Psoas muscle (tissue), 8 donors: ENCODE measurements around the gene PSMA8. TPM values are rescaled to one million over a fixed set of nuclear protein-coding genes. Genes with fewer than 3 reads are reported as not detected.
"Not testable (repeated sequence)": the region's sequence is repeated elsewhere in the genome, so short reads cannot be mapped to it uniquely, and the experiment has no call there.

ENCODE experiments used
- ATAC-seq, 4 donors: fragments of 200-7000 bp; cut with Tn5 transposase; one replicate each; pipeline ENCODE4 v1.9.1; 2020; ENCODE audit warnings: moderate library complexity in 3 of 4, mild to moderate bottlenecking in 2 of 4
- DNase-seq, 2 donors: peaks; one replicate each; pipeline ENCODE4 v3.0.0-alpha.2; 2020
- H3K27ac ChIP-seq: fragments of 200-600 bp; one replicate; pipeline ENCODE4 v1.8.0; 2022
- H3K27me3 ChIP-seq, 3 donors: fragments of 200-600 bp in 1 of 3; one replicate each; pipeline versions ENCODE4 v1.6.1 to v1.8.0; 2013 to 2022; ENCODE audit warnings: low read length in 2 of 3, mild to moderate bottlenecking in 2 of 3, moderate library complexity in 1 of 3; ENCODE audit not compliant: insufficient read depth in 3 of 3
- H3K36me3 ChIP-seq, 2 donors: fragments of 200-600 bp in 1 of 2; one replicate each; pipeline versions ENCODE4 v1.6.1 to v1.8.0; 2013 to 2022; ENCODE audit warnings: low read depth in 1 of 2, mild to moderate bottlenecking in 1 of 2, moderate library complexity in 1 of 2; ENCODE audit not compliant: insufficient read depth in 1 of 2
- H3K4me1 ChIP-seq: fragments of 200-600 bp; one replicate; pipeline ENCODE4 v1.8.0; 2022
- H3K4me3 ChIP-seq: fragments of 200-600 bp; one replicate; pipeline ENCODE4 v1.8.0; 2022; ENCODE audit warnings: mild to moderate bottlenecking
- H3K9me3 ChIP-seq: fragments of 200-600 bp; one replicate; pipeline ENCODE4 v1.8.0; 2022
- CTCF ChIP-seq: fragments of 200-600 bp; IDR thresholded peaks from one replicate; pipeline ENCODE4 v1.8.0; 2022; ENCODE audit warnings: antibody characterized with exemption
- WGBS, 3 donors: extraction: QIAGEN DNeasy Blood & Tissue Kit; methylation state at CpG; one replicate each; pipeline versions ENCODE4 v1.1.6 to v1.1.7; 2013; 5-methylcytosine and 5-hydroxymethylcytosine counted together
- intact Hi-C, 2 donors: fragments of 100-400 bp; cut with DNase I; formaldehyde crosslinking; loops; one replicate each; pipeline versions ENCODE4 v1.11.0 to v1.14.2; 2022
- polyA plus RNA-seq, 3 donors: library from polyadenylated mRNA; stranded (reverse); fragments of 200-250 nt; gene quantifications; one replicate each; pipeline ENCODE4 v1.2.3, GENCODE V29; 2013
- total RNA-seq, 4 donors: library from RNA; stranded (reverse); fragmentation: NEBNext Ultra II Directional in 2 of 4; extraction: Animal tissue kit (Norgen Biotek cat#: 25700) in 2 of 4; gene quantifications; one replicate each; pipeline versions ENCODE4 v1.2.1 to v1.2.4, GENCODE V29; 2021 to 2023
- donor health status: healthy with polysubstance abuse.
- donor health status: DM: no; HTN: no; CAD: no; lungs with moderate emphysema.
- donor health status: Bipolar disorder and iron deficiency.
- donor health status: healthy.
- donor health status: DM: yes; HTN: yes; CAD: no.
- donor health status: DM: no; HTN: no; CAD: no.
- donor health status: DM: no; HTN: no; CAD: no.
- donor health status: DM: yes; HTN: yes; CAD: no.

The PSMA8 gene
- total and polyA plus RNA-seq, 7 donors, result not detected

- intact Hi-C loops, result no loop called here
Measured at GRCh38 chr18:26127786-26128185, 5.9 kb upstream of the PSMA8 start.

GRCh38 chr18:26128192-26128591 is 5.5 kb upstream of the PSMA8 start:
- H3K36me3 ChIP-seq, DNase-seq, H3K4me1 ChIP-seq, H3K27ac ChIP-seq, H3K27me3 ChIP-seq, intact Hi-C loops, H3K4me3 ChIP-seq, ATAC-seq, H3K9me3 ChIP-seq: not testable (repeated sequence)
- 71 to 82% (median 73%) methylated on average over 2 of the region's 2 CpGs for WGBS, 3 donors

More at GRCh38 chr18:26127786-26128185, 5.9 kb upstream of the PSMA8 start:
- ATAC-seq (no peak), DNase-seq (no peak)
- Histone ChIP-seq H3K4me1 (no peaks in the 10 kb centered on the region), H3K9me3 (no peaks in the 10 kb centered on the region), H3K36me3 (no peaks in the 10 kb centered on the region), H3K4me3 (no peak overlapping the region), H3K27ac (no peak overlapping the region), H3K27me3 (no peaks in the 10 kb centered on the region)
- TF ChIP-seq CTCF, result no peak
- 71 to 83% (median 74%) methylated on average over 5 of the region's 5 CpGs for WGBS, 3 donors

- intact Hi-C loops, result no loop called here
- no peak for TF ChIP-seq CTCF
- ATAC-seq (no peak), DNase-seq (no peak)
- 86 to 89% (median 87%) methylated on average over 6 of the region's 6 CpGs for WGBS, 3 donors
- Histone ChIP-seq H3K9me3 (no peaks in the 10 kb centered on the region), H3K4me3 (no peak overlapping the region), H3K27ac (no peak overlapping the region), H3K27me3 (no peaks in the 10 kb centered on the region), H3K4me1 (no peaks in the 10 kb centered on the region), H3K36me3 (no peaks in the 10 kb centered on the region)
Measured at GRCh38 chr18:26134107-26134506, 438 bp downstream of the PSMA8 start.

- intact Hi-C loops, result no loop called here
- DNase-seq (no peak), ATAC-seq (no peak)
- no peak for TF ChIP-seq CTCF
- H3K9me3 ChIP-seq, result no peaks in the 10 kb centered on the region
- 47 to 66% (median 47%) methylated on average over 1 of the region's 1 CpG for WGBS, 3 donors
- no peaks in the 10 kb centered on the region for H3K36me3 ChIP-seq
- H3K27ac ChIP-seq, result no peak overlapping the region
- no peak overlapping the region for H3K4me3 ChIP-seq
- no peaks in the 10 kb centered on the region for H3K27me3 ChIP-seq
- H3K4me1 ChIP-seq, result no peaks in the 10 kb centered on the region
Measured at GRCh38 chr18:26135548-26135947, 1.9 kb downstream of the PSMA8 start.

- no peak for TF ChIP-seq CTCF
- Histone ChIP-seq H3K36me3 (no peaks in the 10 kb centered on the region), H3K27me3 (no peaks in the 10 kb centered on the region), H3K9me3 (no peaks in the 10 kb centered on the region), H3K27ac (no peak overlapping the region), H3K4me3 (no peak overlapping the region), H3K4me1 (no peaks in the 10 kb centered on the region)
- no peak for ATAC-seq
- intact Hi-C loops, result no loop called here
- WGBS, 3 donors, result 58 to 64% (median 60%) methylated on average over 3 of the region's 3 CpGs
- no peak for DNase-seq
Measured at GRCh38 chr18:26157326-26157725, 23.7 kb downstream of the PSMA8 start.
